Iris pigment epithelial cell (primary cell): ENCODE measurements around the gene ELAVL2.
A peak's percentile ranks its signal among the peaks of the same experiment; 100 is the strongest.

Experiments
- DNase-seq: peaks from one replicate; pipeline ENCODE4 v3.0.0-alpha.2; 2011; ENCODE audit warnings: low read depth

The ELAVL2 gene

DNA sequence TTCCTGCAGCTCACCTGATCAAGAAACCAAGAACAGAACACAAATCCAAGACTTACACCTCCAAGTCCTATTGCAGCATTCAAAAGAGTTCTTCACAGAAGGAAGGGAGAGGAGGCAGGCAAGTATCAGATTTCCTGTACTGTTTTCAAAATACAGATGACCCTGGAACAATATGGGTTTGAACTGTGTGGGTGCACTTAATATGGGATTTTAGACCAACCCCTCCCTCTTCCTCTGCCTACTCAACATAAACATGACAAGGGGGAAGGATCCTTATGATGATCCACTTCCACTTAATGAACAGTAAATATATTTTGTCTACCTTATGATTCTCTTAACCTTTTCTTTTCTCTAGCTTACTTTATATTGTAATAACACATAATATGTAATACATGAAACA is 104.6 kb downstream of the ELAVL2 start:
- DNase-seq = no peak

DNA sequence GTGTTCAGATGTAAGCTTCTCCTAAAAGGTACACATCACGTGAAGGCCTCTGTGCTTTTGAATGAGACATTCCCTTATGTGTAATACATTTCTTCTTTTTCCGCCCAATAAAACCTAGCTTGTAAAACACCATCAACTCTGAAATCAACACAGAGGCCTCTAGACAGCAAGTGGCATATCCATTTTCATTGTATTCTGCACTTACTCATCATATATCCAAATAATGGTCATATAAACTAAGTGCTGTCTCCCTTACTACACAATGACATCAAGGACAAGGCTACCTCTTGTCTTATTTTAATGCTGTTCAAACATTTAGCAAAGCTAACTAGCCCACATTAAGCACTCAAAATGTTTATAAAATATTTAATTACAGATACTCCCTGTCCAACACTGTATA is 108.5 kb downstream of the ELAVL2 start:
- no peak for DNase-seq

DNA sequence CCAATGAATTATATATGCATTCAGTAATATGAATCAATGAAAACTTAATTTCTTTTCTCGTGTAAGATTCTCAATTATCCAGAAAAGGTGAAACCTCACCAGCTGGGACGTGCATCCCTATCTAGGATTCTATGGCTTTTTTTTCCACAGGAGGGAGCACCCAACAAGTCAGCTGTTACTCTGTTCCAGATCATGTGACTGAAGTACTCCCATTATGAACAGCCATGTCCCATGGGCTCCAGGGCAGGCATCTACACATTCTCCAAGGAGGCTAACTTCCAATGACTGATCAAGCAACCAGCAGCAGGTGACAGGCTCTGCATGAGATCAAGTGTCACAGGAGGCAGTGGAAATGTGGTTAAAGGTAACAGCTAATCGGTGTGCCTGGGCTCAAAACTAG is 118.8 kb downstream of the ELAVL2 start:
- DNase-seq = no peak

DNA sequence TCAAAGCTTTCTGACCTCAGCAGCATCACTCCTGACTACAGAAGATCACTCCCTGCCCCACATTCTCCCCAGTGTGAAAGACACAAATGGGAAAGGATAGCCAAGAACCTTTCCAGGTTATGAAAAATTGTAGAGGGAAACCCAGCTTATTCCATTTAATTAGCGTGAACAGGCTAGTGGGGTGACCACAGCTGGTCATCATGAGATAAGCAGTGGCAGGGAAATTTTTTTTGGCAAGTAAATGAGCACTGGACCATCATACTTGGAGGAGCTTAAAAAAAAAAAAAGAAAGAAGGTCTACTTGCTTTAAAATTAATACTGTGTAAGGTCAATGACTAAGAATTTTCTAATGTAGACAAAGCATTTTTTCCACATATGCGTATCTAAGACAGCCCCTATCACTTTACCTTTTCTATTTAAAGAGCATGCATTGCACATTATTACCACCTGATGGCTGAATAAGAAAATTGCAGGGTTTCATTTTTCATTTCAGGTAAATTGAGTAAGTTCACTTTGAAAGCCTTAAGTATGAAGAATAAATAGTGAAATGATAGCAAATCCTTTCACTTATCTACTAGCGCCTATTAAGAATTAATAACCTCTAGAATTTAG is 123.6 kb downstream of the ELAVL2 start:
- no peak for DNase-seq

DNA sequence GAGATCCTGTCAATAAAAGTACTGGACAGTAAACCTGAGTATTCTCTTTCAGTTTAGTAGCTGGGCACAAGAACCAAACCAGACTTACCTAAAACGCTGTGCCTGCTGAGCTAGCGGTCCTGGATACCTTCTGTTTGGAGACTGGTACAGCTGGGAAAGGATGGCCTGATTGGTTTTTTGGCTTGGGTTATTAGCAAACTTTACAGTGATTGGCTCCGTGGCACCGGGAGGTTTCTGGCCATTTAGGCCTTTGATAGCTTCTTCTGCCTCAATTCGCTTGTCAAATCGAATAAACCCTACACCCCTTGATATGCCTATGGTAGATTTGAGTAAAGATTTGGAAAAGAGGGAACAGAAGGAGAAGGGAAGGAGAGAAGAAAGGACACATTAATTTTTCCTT is 124.7 kb downstream of the ELAVL2 start:
- no peak for DNase-seq

DNA sequence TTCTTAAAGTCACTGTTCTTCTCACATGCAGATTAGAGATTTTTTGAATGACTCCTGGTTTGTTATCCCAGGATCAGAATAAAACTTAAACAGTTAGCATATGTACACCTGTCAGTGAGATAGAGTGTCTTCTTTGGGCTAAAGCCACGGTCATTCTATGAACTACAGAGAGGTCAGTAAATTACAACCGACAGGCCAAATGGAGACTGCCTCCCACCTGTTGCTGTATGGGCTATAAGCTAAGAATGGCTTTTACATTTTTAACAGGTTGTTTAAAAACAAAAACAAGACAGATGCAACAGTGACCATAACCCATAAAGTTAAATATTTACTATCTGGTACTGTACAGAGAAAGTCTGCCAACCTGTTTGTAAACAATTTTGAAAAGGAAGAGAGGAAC is 125.7 kb downstream of the ELAVL2 start:
- DNase-seq = no peak

DNA sequence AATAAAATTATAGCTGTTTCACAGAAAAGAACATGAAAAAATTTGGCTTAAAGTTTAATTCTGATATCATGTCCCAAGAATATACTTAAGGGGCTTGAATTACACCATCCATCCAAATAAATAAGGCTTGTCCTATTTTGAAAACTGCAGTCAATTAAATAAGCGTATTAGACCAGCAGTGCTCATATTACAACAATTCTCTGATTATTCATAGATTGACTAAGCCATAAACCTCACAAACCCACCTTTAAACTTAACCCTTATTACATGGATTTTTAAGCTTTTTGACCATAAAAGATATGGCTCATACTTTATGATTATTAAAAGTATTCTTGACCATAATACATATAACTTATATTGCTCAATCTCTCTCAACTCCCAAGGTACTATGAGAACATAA is 127.9 kb downstream of the ELAVL2 start:
- no peak for DNase-seq

DNA sequence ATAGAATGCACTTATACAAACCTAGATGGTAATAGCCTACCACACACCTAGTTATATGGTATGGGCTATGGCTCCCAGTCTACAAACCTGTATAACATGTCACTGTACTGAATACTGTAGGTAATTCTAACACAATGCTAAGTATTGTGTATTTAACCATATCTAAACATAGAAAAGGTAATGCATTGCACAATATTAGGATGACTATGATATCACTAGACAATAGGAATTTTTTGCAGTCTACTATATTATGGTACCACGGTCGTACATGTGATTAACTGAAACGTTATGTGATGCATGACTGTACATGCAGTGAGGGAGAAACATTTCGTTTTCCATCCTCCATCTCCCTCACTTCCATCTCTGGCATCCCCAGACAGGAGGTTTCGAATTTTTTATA is 130.5 kb downstream of the ELAVL2 start:
- no peak for DNase-seq

DNA sequence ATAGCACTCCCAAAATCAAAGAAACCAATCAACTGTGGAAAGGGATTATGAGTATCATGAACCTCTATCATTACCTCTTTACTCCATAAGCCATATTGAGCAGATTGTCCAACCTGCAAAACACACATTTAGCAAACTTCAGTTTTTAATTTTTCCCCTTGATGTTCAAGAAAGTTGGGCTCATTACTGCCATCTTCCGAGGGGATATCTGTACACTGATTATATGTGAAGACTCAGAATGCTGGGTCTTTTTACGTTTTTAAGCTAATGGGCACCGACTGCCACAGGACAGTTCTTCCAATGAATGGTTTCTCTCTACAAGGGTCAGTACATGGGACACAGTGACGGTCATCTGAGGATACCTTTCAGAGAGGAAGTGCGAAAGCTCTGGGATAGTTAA is 132.7 kb downstream of the ELAVL2 start:
- no peak for DNase-seq

DNA sequence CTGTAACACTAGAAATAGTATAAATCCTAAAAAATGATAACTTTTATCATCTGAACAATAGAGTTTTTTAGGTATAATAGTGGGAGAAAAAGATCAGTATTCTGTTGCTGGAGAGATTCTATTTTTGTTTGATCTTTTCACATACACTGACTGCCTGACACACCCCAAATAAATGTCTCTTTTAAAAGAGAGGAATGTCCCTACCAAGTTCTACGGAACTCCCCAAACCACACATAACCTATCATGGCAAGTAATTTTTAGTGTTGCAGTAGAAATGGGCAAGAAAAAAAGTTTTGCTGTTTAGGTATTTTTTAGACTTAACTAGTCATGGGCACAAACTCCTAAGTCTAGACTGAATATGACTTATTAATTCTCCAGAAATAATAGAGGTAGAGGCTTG is 139.1 kb downstream of the ELAVL2 start:
- DNase-seq = no peak

DNA sequence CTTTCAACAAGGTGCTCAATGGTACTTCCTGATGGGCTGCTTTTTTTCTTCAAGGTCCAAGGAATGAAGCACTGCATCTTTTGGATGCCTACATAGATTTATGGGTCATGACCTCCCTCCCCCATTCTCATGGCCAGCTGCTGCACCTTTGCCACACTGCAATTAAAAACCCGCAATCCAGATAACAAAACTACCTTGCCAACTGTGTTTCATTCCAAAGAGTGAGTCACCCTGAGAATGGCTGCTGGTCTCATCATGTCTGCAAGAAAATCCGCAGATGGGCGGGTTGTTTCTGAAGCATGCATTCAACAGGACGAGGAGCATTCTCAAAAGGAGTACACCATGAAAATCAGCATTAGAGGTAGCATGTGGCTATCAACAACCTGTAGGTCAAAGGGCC is 139.8 kb downstream of the ELAVL2 start:
- DNase-seq = peak; percentile 17

DNA sequence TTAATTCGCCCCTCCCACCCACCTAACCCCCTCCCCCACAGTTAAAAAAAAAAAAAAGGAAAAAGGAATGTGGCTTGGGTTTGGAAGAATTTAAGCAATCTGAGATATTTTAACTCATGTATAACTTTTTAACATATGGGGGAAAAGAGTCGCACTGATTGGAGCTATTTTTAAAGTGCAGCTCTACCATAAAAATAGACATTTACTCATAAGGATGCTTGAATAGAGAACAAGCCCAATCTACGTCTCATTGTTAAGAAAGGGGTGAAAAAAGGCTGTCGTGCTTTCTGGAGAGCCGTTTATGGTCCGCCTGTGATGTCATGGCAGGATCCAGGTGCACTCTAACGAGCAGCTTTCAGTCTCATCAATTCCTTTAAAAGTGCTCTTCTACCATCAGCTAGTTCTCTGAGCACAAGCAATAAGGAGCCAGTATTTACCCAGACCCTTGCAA is 142.4 kb downstream of the ELAVL2 start:
- DNase-seq = no peak

DNA sequence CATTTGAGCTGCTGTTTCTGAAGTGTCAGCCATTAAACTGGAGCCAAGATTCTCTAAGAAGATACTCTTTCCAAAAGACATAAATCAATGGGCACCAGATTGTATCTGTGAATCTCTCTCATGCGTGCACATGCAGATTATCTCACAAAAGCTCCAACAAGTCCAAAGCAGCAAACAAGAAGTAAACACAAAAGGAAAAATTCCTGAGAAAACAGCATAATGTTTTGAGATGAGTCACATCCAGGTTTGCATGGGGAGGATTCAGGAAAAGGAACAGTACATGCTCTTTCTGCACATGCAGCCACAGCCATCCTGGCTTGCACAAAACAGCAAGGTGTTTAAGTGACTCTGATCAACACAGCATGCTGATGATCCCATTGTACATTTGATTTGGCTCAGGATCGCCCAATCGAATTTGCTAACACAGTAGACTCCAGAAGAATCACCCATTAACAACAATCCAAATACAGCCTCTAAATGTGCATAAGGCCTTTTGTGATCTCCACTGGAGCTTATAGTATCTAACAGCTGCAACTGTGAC is 143.1 kb downstream of the ELAVL2 start:
- no peak for DNase-seq

DNA sequence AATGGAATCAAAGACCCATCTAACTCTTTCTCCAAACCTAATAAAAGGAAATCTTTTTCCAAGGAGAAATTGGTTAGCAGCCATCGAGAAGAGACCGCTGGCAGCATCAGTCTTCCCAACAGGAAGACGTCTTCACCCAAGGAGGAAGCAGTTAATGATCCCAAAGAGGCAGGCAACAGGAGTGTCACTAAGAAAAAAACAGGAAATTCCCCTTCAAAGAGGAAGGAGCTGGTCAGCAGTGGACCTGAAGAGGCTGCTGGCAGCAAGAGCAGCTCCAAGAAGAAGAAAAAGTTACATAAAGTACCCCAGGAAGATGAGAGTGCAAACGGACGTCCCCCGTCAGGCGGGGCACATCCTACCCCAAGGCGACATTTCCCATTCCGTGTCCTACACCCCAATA is 143.7 kb downstream of the ELAVL2 start:
- no peak for DNase-seq

DNA sequence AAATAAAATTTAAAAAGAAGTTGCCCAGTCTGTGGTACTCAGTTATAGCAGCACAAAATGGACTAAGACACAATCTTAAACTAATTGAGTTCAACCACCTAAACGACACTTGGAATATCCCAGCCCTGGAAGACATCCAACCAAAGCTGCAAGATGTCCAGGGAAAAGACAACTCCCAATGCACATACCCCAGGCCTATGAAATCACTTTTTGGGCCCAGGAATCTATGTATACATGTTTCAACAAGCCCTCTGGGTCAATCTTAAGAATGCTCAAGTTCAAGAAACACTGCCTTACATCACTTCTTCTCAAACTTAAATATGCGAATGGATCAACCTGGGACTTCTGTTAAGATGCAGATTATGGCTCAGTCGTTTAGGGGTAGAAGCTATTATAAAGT is 148.6 kb downstream of the ELAVL2 start:
- DNase-seq = no peak

DNA sequence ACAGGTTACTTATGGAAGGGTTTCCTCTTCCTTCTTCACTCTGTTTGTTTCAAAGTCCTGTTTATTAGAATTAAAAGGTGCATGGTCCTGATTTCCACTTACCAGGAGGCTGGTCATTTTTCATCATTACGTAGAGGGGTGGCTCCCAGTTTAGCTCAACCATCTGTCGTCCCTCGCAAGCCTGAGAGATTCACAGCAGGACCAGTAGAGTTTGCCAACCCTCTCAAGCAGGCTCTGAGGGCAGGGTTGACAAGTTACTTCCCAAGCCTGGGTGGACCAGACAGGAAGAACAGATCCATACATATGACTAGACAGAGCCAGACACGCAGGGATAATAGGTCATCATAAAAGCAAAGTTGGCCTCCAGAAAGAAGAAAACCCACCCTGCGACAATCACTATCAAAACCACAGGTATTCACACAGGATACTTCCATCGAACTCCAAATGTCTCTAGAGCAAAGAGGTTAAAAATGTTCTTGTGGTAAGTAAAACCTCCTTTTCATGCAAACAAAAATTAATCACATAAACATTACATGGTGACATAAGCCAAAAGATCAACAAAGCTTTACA is 151.9 kb downstream of the ELAVL2 start:
- DNase-seq = peak; percentile 1

DNA sequence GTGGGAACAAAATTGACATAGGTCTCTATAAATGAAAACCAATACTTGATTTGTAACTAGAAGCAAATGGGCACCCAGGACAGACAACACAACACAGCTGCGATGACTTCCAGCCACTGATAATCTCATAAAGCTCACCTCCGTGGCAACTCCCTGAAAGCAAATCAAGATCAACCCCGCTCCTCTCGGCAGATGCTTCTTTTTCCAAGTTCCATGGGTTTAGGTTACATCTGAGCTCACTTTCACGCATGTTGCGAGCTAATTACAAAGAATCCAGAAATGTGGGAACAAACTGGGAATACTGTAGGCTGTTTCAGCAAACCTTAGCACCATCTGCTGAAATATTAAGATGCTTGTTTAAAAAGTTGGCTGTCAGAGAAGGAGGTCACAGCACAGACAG is 153.9 kb downstream of the ELAVL2 start:
- no peak for DNase-seq

DNA sequence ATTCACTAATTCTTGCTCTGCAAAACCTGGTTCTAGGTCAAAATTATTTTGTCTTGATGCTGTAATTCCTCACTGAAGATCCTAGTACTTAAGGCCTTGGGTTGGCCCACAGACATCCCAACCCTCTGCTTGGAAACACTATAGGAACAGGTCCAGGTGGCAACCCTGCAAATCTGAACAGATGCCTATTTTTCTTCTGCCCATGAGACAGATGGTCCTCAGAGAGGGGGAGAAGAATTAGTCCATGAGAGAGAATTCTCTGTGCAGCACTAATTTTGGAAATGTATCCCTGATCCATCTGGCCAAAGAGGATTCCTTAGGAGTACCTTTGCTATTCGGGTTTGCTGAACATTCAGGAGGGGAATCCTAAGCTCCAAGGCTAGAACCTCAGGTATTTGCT is 156.3 kb downstream of the ELAVL2 start:
- DNase-seq = no peak

DNA sequence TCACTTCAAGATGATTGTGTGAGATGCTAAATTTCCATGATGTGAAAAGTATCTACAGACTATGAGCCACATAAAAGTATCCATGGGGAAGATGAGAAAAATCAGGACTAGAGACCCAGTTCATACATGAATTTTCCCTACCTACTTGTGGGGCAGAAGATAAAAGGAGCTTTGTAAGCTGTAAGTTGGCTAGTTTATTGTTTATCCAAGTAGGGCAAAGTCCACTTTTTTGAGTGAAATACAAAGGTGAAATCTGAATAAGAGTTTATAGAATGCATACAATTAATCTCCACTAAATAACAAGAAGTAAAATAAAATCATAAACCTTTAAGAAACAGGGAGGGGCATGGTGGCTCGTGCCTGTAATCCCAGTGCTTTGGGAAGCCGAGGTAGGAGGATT is 160.4 kb downstream of the ELAVL2 start:
- DNase-seq = no peak

DNA sequence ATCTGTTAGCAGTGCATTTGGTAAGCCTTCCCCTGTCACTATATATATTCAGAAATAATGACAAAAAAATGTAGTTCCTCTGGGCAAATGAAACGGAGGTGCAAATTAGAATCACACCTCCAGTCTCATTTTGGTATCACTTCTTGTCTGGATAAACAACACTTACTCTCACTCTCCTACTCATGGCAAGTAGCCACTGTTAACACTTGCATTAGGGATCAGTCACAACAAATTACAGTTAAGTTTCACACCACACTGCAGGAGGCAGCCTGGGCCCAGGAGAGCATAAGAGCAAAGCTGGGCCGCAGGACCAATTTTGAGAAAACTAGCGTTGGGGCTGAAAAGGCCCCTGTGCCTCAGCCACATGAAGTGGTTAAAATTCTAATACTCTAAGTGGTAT is 161.0 kb downstream of the ELAVL2 start:
- DNase-seq = no peak

DNA sequence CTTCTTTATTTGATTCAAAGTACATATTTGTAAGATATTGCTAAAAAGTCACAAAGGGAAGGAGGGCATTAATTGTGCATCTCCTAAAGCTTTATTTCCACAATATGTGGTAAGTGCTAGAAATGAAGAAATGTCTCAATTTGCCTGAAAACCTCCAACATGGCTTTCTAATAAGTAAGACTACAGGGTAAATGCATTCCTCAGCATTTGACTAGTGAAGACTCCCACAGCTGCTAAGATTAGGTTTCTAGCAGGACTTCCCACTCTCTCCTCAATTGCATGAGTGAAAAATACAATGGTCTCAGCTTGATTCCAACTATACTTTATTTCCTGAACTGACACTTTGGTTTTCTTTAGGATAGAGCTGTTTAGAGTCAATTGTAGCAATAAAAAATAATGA is 162.1 kb downstream of the ELAVL2 start:
- DNase-seq = no peak

DNA sequence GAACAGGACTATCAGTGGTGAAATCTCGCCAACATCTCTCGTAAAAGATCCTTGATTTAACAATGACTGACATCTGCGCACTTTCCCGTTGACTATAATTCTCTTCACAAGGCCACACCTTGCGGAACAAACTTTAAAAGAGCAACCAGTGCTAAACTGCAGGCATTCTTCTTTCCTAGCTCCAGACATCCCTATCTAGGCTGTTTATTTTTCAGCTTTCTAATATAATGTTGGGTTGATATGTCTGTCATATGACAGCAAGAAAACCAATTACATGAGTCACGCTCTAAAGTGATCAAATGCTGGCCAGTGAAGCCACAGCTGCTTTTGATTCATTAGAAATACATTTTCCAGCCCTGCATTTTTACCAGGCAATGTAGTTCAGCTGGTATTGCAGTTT is 162.5 kb downstream of the ELAVL2 start:
- no peak for DNase-seq

DNA sequence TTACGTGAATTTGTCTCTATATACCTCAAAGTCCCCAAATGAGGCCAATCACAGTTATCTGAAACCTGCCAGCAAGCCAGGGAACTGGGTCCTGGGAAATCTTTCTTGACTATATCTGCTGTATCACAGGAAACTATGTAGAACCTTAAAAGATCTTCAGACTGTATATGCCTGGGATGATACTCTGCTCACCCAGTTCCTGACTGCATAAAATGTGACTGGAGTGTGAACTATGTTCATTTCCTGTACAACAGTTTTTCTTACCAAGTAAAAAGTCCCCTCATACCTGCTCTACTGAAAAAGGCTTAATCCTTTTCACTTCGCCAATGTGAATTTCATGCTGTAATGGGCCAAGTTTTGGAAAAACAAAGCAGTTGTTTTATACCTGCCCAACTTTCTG is 162.9 kb downstream of the ELAVL2 start:
- no peak for DNase-seq

DNA sequence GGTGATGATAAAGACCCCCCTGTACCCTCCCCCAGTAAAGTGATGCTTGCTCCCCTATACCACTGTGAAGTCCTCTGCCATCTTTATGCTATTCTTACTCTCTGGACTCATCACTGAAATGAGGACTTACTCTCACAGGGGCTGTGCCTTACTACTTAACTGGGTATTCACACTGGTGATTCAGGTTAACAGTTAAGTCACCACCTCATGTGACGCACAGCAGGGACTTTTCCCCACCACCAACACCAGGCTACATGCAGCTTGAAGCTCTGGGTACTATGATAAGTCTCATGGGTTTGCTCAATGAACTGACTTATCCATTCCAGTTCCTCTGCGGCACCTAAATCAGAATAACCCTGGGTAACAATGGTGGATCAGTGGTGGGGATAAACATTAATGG is 163.7 kb downstream of the ELAVL2 start:
- no peak for DNase-seq
